ENCODE data around the gene XPNPEP1.

DNA sequence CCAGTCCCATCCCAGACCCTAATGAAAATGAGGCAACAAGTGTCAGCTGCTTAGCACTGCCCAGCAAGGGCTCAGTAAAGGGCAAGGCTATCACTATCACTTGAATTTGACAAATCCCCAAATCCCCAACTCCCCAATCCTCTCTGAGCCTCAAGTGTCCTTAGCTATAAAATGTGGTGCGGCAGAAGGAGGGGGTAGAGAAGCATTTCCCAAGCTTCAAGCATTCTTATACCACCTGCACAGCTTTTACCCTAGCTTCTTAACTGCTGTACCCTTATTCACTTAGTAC lies 41.6 kb downstream of the XPNPEP1 start:
- TF ChIP-seq, protein P1, sequence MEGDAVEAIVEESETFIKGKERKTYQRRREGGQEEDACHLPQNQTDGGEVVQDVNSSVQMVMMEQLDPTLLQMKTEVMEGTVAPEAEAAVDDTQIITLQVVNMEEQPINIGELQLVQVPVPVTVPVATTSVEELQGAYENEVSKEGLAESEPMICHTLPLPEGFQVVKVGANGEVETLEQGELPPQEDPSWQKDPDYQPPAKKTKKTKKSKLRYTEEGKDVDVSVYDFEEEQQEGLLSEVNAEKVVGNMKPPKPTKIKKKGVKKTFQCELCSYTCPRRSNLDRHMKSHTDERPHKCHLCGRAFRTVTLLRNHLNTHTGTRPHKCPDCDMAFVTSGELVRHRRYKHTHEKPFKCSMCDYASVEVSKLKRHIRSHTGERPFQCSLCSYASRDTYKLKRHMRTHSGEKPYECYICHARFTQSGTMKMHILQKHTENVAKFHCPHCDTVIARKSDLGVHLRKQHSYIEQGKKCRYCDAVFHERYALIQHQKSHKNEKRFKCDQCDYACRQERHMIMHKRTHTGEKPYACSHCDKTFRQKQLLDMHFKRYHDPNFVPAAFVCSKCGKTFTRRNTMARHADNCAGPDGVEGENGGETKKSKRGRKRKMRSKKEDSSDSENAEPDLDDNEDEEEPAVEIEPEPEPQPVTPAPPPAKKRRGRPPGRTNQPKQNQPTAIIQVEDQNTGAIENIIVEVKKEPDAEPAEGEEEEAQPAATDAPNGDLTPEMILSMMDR (IDR thresholded peaks at IDR 0.05) = no peak
- TF ChIP-seq POLR2A (IDR thresholded peaks at IDR 0.05) = no peak

Measured in lower leg skin (tissue), 3 donors.